T-helper 9 cell (primary cell): ENCODE data around the gene SMARCC2.

Experiments used
- DNase-seq: peaks from one replicate; pipeline ENCODE4 v3.0.0-alpha.2; 2020
- total RNA-seq, 2 donors: gene quantifications; one replicate each; lab custom pipeline; 2026; lab: John Stamatoyannopoulos, UW

Gene SMARCC2
- 119 to 136 reads per million in 2 donors for total RNA-seq

DNA sequence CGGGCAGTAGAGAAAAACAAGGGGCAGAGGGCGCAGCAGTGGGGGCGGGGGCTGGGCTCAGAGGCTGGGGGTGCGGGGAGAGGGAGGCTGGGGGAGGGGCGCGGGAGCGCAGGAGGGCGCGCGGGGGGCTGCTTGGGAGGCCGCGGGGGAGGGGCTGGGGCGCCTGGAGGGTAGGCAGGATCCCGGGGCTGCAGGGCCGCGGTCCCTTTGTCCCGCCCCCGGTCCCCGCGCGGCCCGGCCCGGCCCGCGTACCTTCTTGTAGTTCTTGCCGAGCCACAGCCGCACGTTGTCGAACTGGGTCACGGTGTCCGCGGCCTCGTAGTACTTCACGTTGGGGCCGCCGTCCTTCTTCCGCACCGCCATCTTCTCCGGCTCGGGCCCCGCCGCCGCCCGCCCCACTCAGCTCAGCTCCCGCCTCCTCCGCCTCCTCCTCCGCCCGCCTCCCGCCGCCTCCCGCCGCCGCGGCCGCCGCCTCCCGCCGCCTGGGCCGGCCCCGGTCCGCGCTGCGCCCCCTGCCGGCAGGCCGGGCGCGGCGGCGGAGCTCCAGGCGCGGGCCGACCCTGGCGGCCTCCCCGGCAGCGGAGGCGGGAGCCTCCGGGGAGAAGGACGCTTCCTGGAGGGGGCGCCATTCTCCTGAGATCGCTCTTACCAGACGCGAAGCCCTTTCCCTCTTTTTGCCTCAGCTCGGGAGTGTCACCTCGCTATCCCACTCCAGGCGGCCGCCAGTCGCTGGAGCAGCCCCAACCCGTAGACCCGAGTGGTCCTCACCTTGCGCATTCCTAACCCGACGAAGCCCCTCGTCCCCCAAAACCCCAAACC is at the start of gene SMARCC2:
SMARCC2 (minus strand) TSS at position 385 of the 819 bp plus-strand sequence; CDS start at position 363, 22 bp downstream.
- DNase-seq: peak; percentile 87

DNA sequence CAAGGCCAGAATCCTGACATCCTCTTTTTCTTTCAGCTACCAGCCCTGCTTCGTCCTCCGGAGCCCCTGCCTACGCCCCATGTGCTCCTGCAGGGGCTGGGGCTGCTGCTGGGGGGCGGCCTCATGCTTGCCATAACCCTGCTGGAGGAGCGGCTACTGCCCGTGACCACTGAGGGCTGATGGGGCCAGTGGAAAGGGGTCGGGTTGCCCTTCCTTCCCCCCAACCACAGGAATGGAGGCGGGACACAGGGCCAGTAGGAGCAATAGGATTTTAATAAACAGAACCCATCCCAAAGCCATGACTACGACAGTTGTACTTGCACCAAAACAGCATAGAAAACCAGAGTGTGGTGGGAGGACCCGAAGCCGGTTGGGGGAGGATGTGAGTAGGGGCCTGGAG is 48.3 kb upstream of the SMARCC2 start:
- no peak for DNase-seq

DNA sequence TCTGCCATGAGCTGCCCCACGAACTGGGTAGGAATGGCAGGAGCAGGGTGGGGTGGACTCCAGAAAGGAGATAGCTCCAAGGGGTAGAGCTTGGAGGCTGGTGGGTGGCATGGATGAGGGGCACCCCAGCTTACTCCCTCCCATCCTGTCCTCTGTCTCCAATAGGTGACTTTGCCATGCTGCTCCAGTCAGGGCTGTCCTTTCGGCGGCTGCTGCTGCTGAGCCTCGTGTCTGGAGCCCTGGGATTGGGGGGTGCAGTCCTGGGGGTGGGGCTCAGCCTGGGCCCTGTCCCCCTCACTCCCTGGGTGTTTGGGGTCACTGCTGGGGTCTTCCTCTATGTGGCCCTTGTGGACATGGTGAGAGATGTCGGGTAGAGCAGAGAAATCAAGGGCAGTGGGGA is 47.7 kb upstream of the SMARCC2 start:
- no peak for DNase-seq

DNA sequence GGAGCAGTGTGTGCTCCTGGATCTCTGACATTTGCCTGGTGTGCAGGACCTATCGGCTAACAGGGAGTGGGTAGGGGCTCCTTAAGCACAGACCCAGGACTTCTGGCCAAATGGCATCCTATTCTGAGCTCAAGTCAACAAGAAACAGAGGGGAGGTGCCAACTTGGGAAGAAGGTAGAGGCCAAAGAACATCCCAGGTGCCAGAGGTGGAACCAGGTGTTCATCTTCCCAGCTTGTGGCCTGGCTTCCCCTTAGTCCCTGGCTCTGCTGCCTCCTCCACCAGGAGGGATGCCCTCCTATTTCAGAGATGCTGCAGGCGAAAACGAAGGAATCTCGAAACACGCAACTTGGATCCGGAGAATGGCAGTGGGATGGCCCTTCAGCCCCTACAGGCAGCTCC is 46.8 kb upstream of the SMARCC2 start:
- DNase-seq: no peak

DNA sequence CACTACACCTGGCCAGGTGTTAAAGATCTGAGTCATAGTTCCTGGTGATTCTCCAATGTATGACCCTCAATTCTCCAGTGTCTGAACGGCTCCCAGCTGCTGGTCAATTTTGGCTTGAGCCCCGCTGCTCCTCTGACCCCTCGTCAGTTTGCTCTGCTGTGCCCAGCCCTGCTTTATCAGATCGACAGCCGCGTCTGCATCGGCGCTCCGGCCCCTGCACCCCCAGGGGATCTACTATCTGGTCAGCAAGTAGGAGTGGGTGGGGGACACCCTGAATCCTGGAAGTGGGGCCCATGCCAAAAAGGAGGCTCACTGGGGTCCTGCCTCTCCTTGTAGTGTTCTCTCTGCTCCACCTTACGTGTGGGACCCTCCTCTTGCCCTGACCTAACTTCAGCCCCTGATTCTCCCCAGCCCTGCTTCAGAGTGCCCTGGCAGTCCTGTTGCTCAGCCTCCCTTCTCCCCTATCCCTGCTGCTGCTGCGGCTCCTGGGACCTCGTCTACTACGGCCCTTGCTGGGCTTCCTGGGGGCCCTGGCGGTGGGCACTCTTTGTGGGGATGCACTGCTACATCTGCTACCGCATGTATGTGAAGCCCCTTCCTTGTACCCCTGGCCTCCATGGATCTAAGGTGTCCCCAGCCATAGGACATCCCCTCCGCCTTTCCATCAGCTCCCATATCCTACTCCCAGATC is 45.6 kb upstream of the SMARCC2 start:
- DNase-seq: no peak

DNA sequence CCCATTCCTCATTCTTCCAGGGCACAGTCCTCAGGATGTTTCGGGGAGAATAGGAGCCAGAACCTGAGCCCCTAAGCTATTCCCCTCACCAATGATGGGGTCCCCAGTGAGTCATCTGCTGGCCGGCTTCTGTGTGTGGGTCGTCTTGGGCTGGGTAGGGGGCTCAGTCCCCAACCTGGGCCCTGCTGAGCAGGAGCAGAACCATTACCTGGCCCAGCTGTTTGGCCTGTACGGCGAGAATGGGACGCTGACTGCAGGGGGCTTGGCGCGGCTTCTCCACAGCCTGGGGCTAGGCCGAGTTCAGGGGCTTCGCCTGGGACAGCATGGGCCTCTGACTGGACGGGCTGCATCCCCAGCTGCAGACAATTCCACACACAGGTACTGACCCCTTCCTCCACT is 41.9 kb upstream of the SMARCC2 start:
- DNase-seq: no peak

DNA sequence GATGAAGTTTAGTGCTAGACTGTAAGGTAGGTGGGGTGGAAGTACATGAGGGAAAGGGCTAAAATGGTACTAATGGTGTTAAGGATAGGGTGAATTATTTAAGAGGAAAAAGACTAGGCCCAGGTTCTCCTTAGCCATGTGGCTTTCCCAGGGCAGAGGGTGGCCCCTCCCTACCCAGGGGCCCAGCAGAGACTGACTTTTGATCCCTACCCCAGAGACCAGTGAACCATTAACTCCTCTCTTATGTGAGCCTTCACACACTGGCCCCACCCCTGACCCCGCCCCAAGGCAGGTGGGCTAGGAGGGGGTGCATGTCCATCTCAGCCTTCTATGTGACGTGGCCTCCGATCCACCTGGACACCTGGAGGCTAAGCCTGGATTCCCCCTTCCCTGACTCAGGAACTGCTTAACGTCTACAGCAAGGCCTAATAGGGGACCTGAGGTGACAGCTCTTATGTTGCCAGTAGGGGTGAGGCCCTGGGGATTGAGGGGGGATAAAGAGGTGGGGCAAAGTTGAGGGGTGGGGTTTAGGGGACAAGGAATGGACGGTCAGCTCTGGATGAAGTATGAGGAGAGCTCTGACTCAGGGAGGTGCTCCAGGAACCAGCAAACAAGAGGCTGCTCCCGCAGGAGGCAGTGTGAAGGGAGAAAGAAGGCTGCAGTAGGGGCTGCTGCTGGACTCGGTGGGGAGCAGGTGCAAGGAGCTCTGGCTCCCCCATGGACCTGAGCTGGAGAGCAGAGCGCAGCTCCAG is 41.3 kb upstream of the SMARCC2 start:
- no peak for DNase-seq

DNA sequence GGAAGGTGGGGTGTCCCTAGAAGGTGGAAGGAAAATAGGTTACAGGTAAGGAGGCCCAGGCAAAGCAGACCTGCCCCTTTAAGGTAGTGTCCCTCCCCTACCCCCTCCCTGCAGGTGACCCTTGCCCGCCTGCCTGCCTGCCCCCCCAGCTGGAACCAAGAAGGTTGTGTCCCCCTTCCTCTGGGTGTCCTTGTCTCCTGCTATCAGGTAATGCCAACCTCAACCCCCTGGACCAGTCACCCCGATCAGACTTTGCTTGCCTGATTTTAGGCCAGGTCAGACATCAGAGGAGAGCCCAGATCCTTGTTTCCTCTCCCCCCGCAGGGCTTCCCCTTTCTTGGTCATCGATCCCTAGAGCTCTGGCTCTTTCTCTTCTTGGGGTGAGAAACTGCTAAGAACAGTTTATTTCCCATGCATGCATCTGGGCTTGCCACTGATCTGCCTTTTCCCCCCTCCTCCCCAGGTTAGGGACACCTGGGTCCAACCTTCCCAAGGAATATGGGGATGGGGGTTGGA is 40.7 kb upstream of the SMARCC2 start, which contains the start of gene SLC39A5:
SLC39A5 (plus strand) TSS at position 136 of the 516 bp plus-strand sequence. CDS start 1,224 bp downstream, outside the sequence.
- no peak for DNase-seq

DNA sequence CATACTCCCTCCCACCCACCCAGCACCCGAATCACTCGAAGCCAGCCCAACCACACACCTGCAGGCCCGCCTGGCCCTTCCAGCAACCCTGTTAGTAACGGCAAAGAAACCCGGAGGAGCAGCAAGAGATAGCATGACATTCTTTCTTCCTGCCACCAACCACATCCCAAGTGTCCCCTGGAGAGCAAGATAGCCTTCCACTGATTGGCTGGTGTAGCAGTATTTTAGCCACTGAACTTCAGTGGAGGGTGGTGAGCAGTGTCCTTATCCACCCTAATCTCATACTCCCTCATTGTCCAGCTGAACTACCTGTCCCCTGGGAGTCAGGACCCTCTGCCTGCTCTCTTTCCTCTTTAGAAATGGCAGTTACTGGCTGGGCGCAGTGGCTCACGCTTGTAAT is 39.8 kb upstream of the SMARCC2 start:
- no peak for DNase-seq

DNA sequence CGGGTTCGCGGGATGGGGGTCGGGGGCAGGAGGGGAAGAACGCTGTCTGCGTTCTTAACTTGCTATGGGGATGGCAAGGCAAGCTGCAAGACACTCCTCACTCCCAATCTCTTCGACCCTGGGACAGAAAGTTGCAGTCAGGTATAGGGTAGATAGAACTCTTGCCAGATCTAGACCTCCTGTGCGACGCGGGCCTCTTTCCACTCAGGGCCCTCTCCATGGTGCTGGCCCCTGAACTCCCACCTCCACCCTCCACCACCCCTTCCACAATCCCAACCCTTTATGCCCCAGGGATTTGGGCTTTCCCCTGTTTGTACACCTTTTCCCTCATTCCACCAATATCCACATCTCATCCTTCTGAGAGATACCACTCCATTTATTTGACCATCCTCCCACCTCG is 35.7 kb upstream of the SMARCC2 start:
- no peak for DNase-seq

DNA sequence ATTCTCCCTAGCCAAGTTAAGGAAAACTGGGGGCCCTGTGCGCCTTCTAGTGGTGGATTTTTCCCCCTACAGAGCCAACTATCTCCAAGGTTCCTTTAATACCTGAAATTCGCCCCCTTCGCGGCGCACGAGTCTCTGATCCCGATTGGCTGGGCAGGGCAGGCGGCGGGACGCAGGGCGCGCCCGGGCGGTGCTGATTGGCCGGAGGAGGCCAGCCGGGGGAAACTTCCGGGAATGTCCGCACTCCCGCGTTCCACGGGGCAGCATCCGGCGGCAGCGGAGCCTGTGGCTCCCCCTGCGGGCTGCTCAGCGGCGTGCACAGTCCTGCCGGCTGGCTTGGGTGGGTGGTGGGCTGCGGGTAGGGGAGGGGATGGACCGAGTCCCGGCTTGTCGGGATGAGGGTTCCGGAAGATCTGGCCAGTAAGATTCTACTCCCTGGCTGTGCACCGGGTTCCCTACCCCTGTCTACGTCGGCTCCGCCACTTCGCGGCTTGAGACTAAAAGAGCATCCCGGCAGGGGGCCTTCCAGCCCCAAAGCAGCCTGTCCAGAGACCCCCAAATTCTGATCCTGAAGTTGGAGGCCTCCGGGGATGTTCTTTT is 34.9 kb upstream of the SMARCC2 start, which contains the start of gene NABP2:
NABP2 (plus strand) TSS at position 241 of the 600 bp plus-strand sequence. CDS start 515 bp downstream, outside the sequence.
- peak; percentile 88 for DNase-seq

DNA sequence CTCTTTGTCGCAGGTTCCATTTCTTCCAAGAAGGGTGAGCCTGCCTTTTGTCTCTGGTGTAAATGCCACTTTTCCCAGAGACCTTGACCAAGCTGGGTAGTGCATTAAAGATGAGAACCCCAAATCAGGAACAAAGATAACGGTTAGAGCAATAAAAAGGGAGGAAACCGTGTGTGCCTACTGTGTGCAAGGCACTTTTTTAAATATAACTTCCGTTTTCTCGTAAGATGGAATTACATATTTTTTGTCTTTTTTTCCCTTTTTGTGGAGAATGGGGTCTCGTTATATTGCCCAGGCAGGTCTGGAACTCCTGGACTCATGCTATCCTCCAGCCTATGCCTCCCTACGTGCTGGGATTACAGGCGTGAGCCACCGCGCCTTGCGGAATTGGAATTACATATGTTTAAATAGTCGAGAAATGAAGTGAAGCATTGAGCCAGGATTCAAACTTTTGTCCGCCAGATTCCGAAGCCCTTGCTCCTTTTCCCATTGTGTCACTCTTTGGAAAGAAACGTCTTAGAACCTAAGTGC is 34.4 kb upstream of the SMARCC2 start:
- no peak for DNase-seq

DNA sequence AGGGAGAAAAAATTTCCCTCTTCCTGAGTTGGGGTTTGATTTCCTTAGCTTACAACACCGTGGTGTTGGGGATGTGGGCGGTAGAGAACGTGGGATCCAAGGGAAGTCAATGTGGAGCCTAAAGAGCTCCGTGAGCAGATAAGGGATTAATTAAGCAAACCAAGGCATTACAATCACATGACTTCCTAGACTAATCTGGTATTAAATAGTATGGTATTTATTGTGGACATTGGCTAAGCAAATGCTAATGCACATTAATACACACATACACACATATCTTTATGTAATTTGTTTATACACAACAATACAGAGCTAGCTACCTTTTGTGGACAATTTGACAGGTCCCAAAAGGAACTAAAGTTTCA is 33.2 kb upstream of the SMARCC2 start:
- DNase-seq: no peak

DNA sequence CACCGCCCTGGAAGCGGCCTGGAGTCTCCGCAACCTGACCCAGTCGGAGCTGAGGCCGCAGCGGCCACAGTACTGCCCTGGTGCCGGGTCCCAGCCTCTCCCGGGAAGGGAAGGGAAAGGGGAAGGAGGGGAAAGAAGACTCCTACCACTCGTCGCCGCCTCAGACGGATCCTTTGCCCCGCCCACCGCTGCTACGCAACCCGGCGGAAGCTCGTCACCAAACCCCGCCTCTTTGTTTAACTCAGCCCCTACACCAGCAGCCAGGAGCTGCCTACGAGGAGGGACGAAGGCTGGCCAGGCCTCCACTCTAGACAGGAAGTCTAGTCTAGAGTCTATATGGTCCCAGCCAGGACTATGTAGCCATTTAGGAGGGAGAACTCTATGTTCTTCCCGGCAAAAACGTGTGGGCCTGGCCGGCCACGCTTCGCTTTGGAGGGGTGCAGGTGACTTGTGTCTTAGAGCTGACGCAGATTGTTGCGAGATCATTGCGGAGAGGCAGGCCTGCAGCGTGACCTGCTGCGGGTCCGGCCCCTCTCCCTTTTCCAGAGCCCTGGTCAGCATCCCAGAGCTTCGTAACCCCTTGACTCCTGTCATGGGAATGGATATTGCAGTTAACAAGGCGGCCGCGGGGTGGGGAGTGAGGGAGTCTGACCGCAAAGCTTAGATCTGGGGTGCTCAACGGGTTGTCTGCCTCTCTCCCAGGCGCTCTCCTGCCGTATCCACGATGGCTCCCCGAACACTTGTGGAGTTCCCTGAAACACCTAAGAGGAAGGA is 32.7 kb upstream of the SMARCC2 start, which contains the start of gene RNF41:
RNF41 (minus strand) TSS at position 166 of the 774 bp plus-strand sequence. CDS start 7,875 bp downstream, outside the sequence.
- peak; percentile 88 for DNase-seq

DNA sequence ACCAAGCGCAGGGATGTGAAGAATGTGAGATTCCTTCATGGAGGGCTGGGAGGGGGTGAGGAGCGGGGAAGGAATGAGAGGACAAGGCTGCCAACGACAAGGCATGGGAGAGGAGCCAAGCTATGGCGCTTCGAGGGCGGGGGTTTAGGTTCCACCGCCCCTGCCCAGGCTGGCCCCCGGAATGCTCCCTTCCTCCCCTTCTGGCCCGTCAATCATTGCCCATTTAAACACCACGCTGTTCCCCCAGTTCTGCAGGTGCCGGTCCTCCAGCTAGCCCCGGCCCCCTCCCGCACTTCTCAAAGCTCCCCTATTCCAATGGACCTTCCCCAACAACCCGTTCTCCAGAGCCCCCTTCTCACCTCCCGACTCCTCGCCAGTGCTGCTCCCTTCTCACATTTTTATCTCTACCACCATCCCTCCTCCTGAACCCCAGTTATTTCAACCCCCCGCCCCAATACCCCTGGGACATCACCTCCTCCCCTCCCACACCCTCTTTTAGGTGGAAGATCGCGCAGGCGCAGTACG is 32.0 kb upstream of the SMARCC2 start:
- no peak for DNase-seq

DNA sequence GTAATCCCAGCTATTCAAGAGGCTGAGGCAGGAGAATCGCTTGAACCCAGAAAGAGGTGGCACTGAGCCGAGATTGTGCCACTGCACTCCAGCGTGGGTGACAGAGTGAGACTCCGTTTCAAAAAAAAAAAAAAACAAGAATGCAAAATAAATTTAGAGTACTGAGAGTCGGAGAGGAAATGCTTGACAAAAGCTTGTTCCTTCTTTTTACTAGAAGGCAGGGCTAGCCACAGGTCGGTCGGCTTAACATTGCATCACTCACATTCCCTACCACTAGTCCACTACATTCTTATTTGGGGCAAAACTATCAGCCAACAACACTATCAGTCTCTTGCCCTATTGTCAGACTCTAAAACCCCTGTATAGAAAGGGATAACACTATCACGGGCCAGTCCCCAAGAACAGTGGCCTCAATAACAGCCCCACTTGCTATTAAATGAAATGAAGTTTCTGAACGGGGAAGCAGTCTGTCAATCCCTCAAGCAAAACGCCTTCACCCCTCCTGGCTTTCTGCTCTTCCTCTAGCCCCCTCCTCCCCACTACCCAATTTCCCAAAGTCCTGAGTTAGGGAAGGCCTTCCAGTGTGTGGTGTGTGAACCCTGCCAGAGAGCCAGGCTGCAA is 31.4 kb upstream of the SMARCC2 start:
- no peak for DNase-seq

DNA sequence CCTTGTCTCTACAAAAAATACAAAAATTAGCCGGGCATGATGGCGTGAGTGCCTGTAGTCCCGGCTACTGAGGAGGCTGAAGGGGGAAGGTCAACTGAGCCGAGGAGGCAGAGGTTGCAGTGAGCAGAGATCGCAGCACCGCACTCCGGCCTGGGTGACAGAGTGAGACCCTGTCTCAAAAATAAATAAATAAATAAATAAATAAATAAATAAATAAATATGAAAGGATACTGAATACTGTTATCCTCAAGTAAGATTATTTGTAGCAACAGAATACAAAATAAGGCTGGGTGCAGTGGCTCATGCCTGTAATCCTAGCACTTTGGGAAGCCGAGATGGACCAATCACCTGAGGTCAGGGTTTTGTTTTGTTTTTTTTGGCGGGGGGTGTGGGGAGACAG is 30.6 kb upstream of the SMARCC2 start:
- DNase-seq: no peak

DNA sequence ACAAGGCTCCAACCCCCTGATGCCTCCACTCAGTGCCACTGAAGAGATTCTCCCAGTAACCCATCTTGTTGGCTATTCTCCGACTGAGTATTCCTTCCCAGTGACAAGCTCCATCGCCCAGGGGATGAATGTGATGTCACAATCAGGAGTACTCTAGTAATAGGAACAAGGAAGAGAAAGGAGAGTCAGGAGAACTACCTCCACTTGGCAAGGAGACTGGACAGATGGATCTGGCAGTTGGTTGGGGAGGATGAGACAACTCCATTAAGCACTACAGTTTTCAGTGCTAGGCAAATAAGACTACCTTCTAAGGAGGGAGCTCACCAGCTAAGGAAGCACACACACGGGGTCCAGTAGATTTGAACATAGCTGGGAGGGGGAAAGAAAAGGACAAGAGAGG is 27.2 kb upstream of the SMARCC2 start:
- no peak for DNase-seq

DNA sequence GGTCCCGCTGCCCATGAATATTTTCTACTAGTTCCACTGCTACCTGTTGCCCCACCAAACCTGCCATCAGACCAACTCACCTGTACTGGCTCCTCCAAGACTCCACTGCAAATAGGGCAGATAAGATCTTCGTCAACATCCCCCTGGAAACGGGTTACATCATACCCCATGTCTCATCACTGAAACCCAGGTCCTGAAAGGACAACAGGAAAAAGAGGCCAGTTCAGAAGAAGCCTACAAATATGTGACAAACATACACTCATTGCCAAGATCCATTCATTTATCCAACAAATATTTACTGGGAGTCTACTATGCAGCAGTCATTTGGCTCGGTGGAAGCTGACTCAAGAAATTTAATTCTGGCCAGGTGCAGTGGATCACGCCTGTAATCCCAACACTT is 24.6 kb upstream of the SMARCC2 start:
- no peak for DNase-seq

DNA sequence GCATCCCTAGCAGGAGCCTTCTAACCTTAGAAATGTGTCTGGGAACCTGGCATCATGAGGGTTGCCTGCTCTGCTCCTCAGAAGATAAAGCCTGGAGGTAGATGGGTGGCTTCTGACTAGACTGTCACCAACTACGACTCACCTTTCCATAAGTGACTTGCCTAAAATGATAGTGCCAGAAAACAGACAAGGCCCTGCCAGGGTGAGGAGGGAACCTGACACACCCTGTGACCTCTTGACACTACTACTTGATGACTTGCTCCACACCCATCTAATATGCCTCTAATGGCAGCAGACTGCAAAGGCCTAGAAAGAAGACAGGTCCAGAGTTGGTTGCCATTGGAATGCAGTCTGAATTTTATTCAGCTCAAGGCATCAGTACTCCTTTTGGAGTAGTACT is 23.1 kb upstream of the SMARCC2 start:
- no peak for DNase-seq

DNA sequence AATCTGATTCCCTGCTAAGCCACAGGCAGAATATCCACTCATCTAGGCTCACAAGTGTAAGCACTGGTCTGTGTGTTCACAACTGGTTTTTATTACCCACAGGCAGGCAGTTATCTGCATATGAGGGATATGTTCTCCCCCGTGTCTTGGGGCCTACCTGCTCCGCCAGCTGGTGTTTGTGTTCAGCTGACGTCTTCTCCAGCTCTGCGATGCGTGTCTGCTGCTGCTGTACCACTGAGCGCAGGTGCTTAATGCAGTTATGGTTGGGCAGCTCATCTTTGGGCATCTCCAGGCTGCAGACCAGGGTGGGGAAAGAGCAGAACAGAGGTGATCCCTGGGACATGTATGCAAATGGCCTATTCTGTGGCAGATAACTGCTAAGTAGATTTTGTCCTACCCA is 18.7 kb upstream of the SMARCC2 start:
- DNase-seq: no peak
